ENCODE data around the gene ARMC5.

DNA sequence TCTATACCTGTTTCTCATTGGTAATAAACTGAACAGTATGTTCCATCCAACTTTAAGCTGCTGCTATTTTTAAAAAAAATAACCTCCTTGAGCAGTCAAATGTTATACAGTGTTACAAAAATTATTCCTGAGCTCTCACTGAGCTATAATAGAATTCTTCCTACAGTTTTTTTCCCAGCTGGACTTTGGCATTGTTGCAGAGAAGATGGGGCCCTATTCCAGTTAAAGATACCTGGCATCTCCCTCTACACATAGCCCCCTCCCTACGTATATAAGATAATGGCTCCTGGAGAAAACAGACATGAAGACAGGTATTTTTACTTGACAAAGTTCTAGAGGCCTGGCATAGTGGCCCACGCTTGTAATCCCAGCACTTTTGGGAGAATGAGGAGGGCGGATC lies 29.5 kb upstream of the ARMC5 start:
- TF ChIP-seq MAZ (IDR thresholded peaks at IDR 0.05; ENCODE audit: borderline replicate concordance, low read depth, low read length) (no peak), RFX5 (IDR thresholded peaks at IDR 0.05) (no peak)
- TF ChIP-seq, protein P1, sequence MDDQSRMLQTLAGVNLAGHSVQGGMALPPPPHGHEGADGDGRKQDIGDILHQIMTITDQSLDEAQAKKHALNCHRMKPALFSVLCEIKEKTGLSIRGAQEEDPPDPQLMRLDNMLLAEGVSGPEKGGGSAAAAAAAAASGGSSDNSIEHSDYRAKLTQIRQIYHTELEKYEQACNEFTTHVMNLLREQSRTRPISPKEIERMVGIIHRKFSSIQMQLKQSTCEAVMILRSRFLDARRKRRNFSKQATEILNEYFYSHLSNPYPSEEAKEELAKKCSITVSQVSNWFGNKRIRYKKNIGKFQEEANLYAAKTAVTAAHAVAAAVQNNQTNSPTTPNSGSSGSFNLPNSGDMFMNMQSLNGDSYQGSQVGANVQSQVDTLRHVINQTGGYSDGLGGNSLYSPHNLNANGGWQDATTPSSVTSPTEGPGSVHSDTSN (IDR thresholded peaks at IDR 0.05): no peak

All from A549 (cell line).